Gastrocnemius medialis (tissue), 4 donors: ENCODE measurements around the gene TRMT44. TPM values are rescaled to one million over a fixed set of nuclear protein-coding genes. Genes with fewer than 3 reads are reported as not detected.

Source experiments
- ATAC-seq, 2 donors: fragments of 150-250 bp; one replicate each; pipeline ENCODE4 v1.9.1; 2016
- DNase-seq, 2 donors: peaks; one replicate each; pipeline ENCODE4 v3.0.0-alpha.2; 2019
- H3K27ac ChIP-seq, 4 donors: fragments of 200-600 bp; sonication (generic); 1 replicate in 1 of 4; 2 replicates in 3 of 4; pipeline ENCODE4 v1.5.1; 2016 to 2018; ENCODE audit warnings: mild to moderate bottlenecking in 2 of 4, moderate library complexity in 1 of 4
- H3K27me3 ChIP-seq, 3 donors: fragments of 200-600 bp; sonication (generic) in 2 of 3; 1 replicate in 1 of 3; 2 replicates in 2 of 3; pipeline versions ENCODE4 v1.5.1 to v1.6.0; 2016 to 2019; ENCODE audit warnings: mild to moderate bottlenecking in 1 of 3, moderate library complexity in 1 of 3
- H3K36me3 ChIP-seq, 2 donors: fragments of 200-600 bp; sonication (generic) in 1 of 2; one replicate each; pipeline ENCODE4 v1.5.1; 2017 to 2018
- H3K4me1 ChIP-seq, 2 donors: fragments of 200-600 bp; sonication (generic) in 1 of 2; one replicate each; pipeline ENCODE4 v1.5.1; 2016 to 2017; ENCODE audit warnings: mild to moderate bottlenecking in 2 of 2
- H3K4me3 ChIP-seq, 4 donors: fragments of 200-600 bp; sonication (generic) in 3 of 4; 1 replicate in 1 of 4; 2 replicates in 3 of 4; pipeline ENCODE4 v1.5.1; 2016 to 2019; ENCODE audit warnings: mild to moderate bottlenecking in 2 of 4
- H3K9me3 ChIP-seq, 3 donors: fragments of 200-600 bp; sonication (generic) in 2 of 3; 1 replicate in 1 of 3; 2 replicates in 2 of 3; pipeline ENCODE4 v1.5.1; 2016 to 2019
- POLR2A ChIP-seq, 2 donors: fragments of 450-650 bp; IDR thresholded peaks; one replicate each; pipeline ENCODE4 v1.6.1; 2017; ENCODE audit warnings: antibody characterized with exemption in 2 of 2, mild to moderate bottlenecking in 2 of 2, moderate library complexity in 2 of 2
- in situ Hi-C, 4 donors: fragments of 200-750 bp; cut with MboI; loops; one replicate each; pipeline versions ENCODE4 v1.15.0 to v1.8.0; 2017; ENCODE audit warnings: low sequenced_read_pairs in 4 of 4
- intact Hi-C: fragments of 100-400 bp; cut with DNase I; formaldehyde crosslinking; loops from one replicate; pipeline ENCODE4 v1.15.1; 2023; ENCODE audit warnings: low total_unique reads
- total RNA-seq, 4 donors: library from RNA; depleted of rRNA; stranded (reverse); fragments of >200 nt; gene quantifications; one replicate each; pipeline versions ENCODE4 v1.1.0 to v1.2.3, GENCODE V29; 2016
- TF ChIP-seq, protein P1 (sequence below), 5 experiments: fragments of 450-650 bp in 3 of 5; fragments of 200-600 bp in 2 of 5; sonication (generic) in 2 of 5; IDR thresholded peaks in 4 of 5; conservative IDR thresholded peaks in 1 of 5; 1 replicate in 4 of 5; 2 replicates in 1 of 5; pipeline ENCODE4 v1.5.1; 2016 to 2019; ENCODE audit warnings: antibody characterized with exemption in 5 of 5, mild to moderate bottlenecking in 3 of 5, moderate library complexity in 3 of 5

TRMT44 gene
- total RNA-seq, 4 donors from 2014 or later, result 7.5 to 16.4 (median 10.2) TPM

- DNase-seq (no peak), ATAC-seq (no peak)
- Histone ChIP-seq H3K4me1 (no peaks in the 10 kb centered on the region), H3K4me3 (no peak overlapping the region), H3K27me3 (peaks cover 0 to 6% (median 0%) of the 10 kb centered on the region in 3 donors), H3K36me3 (no peaks in the 10 kb centered on the region), H3K9me3 (no peaks in the 10 kb centered on the region), H3K27ac (no peak overlapping the region)
- intact Hi-C loops, result no loop called here
- in situ Hi-C loops, result no loop called here
- no peak for TF ChIP-seq POLR2A (IDR thresholded peaks at IDR 0.05)
- TF ChIP-seq, protein P1, sequence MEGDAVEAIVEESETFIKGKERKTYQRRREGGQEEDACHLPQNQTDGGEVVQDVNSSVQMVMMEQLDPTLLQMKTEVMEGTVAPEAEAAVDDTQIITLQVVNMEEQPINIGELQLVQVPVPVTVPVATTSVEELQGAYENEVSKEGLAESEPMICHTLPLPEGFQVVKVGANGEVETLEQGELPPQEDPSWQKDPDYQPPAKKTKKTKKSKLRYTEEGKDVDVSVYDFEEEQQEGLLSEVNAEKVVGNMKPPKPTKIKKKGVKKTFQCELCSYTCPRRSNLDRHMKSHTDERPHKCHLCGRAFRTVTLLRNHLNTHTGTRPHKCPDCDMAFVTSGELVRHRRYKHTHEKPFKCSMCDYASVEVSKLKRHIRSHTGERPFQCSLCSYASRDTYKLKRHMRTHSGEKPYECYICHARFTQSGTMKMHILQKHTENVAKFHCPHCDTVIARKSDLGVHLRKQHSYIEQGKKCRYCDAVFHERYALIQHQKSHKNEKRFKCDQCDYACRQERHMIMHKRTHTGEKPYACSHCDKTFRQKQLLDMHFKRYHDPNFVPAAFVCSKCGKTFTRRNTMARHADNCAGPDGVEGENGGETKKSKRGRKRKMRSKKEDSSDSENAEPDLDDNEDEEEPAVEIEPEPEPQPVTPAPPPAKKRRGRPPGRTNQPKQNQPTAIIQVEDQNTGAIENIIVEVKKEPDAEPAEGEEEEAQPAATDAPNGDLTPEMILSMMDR (IDR thresholded peaks at IDR 0.05 in 4 of 5, conservative IDR thresholded peaks at IDR 0.05 in 1 of 5), result no peak
These were observed 73.8 kb downstream of the TRMT44 start for GRCh38 chr4:8514391-8514790.

DNA sequence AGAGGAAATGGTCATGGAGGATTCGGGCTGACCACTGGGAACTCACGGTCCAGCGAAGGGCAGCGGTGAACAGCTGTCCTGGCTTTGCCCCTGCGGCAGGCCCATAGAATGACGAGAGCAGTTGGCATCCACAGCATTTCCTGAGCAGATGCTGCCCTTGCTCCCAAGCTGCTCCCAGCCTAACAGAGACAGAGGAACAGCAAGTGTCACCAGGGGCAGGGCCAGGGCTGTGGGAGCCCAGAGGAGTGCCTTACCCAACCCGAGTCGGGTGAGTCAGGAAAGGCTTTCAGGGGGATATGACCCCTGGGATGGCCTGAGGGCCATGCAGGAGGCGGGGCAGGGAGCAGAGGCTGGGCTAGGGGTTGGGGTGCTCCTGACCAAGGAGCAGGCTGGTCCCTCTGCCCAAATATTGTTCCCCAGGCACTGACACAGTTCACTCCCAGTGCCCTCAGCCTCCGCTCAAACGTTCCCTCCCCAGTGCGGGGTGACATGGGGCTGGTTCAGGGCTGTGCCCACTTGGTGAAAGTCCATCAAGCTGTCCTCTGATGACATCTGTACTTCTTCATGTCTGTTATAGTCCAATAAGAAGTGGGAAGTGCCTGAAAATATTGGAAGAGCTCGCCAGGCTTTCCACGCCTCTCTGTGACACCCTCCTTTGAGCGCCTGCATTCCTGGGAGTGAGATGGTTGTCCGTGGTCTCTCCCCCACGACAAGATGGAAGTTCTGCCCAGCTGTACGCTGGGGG, 74.9 kb downstream of the TRMT44 start:
- peak in 1 of 2 donors; percentile 44 for ATAC-seq
- no peaks in the 10 kb centered on the region for H3K36me3 ChIP-seq
- intact Hi-C loops (no loop called here), in situ Hi-C loops (no loop called here)
- DNase-seq, result no peak
- H3K27me3 ChIP-seq, result peaks cover 0 to 6% (median 0%) of the 10 kb centered on the region in 3 donors
- no peak overlapping the region for H3K27ac ChIP-seq
- TF ChIP-seq, protein P1 (IDR thresholded peaks at IDR 0.05 in 4 of 5, conservative IDR thresholded peaks at IDR 0.05 in 1 of 5), result no peak
- TF ChIP-seq POLR2A (IDR thresholded peaks at IDR 0.05), result no peak
- no peak overlapping the region for H3K4me3 ChIP-seq
- no peaks in the 10 kb centered on the region for H3K4me1 ChIP-seq
- no peaks in the 10 kb centered on the region for H3K9me3 ChIP-seq

DNA sequence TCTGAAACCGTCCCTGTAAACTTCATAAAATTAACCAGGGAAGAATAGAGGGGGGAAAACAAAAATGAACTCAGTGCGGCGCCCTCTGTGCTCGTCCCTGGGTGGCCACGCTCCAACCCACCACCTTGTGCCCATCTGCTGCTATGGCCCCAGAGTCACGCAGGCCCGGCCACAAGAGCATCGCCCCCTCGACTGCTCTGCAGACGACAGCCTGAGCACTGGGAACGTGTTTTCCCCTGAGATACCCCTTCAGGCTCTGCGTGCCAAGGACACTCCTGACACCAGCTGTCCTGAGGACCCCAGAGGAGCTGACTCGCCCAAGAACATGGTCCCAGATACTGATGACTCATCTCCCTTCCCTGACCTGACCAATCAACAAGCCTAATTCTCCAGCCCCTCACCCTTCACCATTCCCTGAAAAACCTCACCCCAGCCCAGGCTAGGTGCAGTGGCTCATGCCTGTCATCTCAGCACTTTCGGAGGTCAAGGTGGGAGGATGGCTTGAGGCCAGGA, 75.5 kb downstream of the TRMT44 start:
- Histone ChIP-seq H3K9me3 (no peaks in the 10 kb centered on the region), H3K27ac (no peak overlapping the region), H3K4me3 (no peak overlapping the region), H3K4me1 (no peaks in the 10 kb centered on the region), H3K27me3 (peaks cover 0 to 6% (median 0%) of the 10 kb centered on the region in 3 donors), H3K36me3 (no peaks in the 10 kb centered on the region)
- no peak for DNase-seq
- no peak for ATAC-seq
- in situ Hi-C loops (no loop called here), intact Hi-C loops (no loop called here)
- TF ChIP-seq POLR2A (IDR thresholded peaks at IDR 0.05), result no peak
- TF ChIP-seq, protein P1 (IDR thresholded peaks at IDR 0.05 in 4 of 5, conservative IDR thresholded peaks at IDR 0.05 in 1 of 5), result no peak

DNA sequence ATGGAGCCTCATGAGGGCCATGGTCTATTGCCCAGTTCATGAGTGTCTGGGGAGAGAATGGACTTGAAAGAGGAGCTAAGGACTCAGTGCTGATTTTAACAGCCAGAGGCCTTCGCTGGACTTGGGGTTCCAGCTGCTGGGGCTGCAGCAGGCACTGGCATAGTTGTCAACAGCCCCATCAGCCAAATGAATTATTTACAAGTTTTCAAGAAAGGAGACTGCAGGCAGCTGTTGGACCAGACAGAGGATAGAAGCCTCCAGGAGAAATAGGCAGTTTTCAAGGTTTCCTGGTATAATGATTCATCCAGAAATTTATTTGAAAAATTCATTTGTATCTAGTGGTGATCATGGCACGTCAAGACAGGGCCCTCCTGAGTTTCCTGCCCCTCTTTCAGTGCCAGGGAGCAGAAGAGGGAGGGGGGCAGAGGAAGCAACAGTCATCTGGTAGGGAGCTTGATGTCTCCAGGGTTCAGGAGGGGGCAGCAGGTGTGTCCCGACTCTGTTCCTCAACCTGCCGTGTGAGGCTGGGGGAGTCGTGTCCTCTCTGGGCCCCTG, 76.5 kb downstream of the TRMT44 start:
- no peak for TF ChIP-seq POLR2A (IDR thresholded peaks at IDR 0.05)
- TF ChIP-seq, protein P1 (IDR thresholded peaks at IDR 0.05 in 4 of 5, conservative IDR thresholded peaks at IDR 0.05 in 1 of 5), result no peak
- intact Hi-C loops, result no loop called here
- in situ Hi-C loops, result no loop called here

More for the DNA sequence above, 76.5 kb downstream of the TRMT44 start:
- H3K36me3 ChIP-seq, result no peaks in the 10 kb centered on the region
- no peaks in the 10 kb centered on the region for H3K9me3 ChIP-seq
- ATAC-seq (no peak), DNase-seq (no peak)
- H3K27me3 ChIP-seq, result peaks cover 0 to 6% (median 0%) of the 10 kb centered on the region in 3 donors
- no peaks in the 10 kb centered on the region for H3K4me1 ChIP-seq
- no peak overlapping the region for H3K27ac ChIP-seq
- no peak overlapping the region for H3K4me3 ChIP-seq
